ENCODE results near the gene NR4A1. TPM values are rescaled to one million over a fixed set of nuclear protein-coding genes. Genes with fewer than 3 reads are reported as not detected.

Gene NR4A1
- total and polyA plus RNA-seq, 2 of the 13 experiments (the other 11 are each of a cell fraction or from before 2014, with no cell fraction given): 5.7 to 15.2 TPM

GRCh38 chr12:52011602-52012214 is 39.5 kb upstream of the NR4A1 start (continued):
- TF ChIP-seq CEBPB (IDR thresholded peaks at IDR 0.05; ENCODE audit: borderline replicate concordance, low read depth, low read length): peak; percentile 65; the same call in 1 of the 2 replicates
- no peak for TF ChIP-seq ZSCAN9 (CRISPR knock-in tag; IDR thresholded peaks at IDR 0.05; ENCODE audit: borderline replicate concordance)
- TF ChIP-seq ZNF564 (CRISPR knock-in tag; IDR thresholded peaks at IDR 0.05): peak; percentile 94
- TF ChIP-seq MZF1 (CRISPR knock-in tag; IDR thresholded peaks at IDR 0.05; ENCODE audit: borderline replicate concordance): no peak
- TF ChIP-seq ZNF12 (CRISPR knock-in tag; IDR thresholded peaks at IDR 0.05): no peak
- no peak for TF ChIP-seq FOSL1 (CRISPR knock-in tag; IDR thresholded peaks at IDR 0.05; ENCODE audit: borderline replicate concordance)
- TF ChIP-seq BCL6 (CRISPR knock-in tag; IDR thresholded peaks at IDR 0.05): 0 out of 2 replicates have a peak, but pooled peaks have one; percentile 15
- 0 out of 2 replicates have a peak, but pooled peaks have one; percentile 29 for TF ChIP-seq NCOA2 (CRISPR knock-in tag; IDR thresholded peaks at IDR 0.05)
- peak; percentile 88 for TF ChIP-seq ELF3 (CRISPR knock-in tag; IDR thresholded peaks at IDR 0.05)

GRCh38 chr12:52013626-52014310 is 37.5 kb upstream of the NR4A1 start:
- intact Hi-C loops (cut with micrococcal nuclease; ENCODE audit: unreplicated experiment) (no loop called here), in situ Hi-C loops (cut with HindIII; ENCODE audit: extremely low pct_ligation_motif_present, low pct_unique_long_range_greater_than_20kb) (no loop called here)
- CTCF ChIA-PET (ENCODE audit: low intra/inter-chr PET ratio, low total read pairs): no interaction called here
- no peaks in the 10 kb centered on the region for H3K27me3 ChIP-seq (ENCODE audit: control insufficient read depth in 1 of 2, insufficient read depth in 2 of 2, low read length in 2 of 2)
- no peak overlapping the region for H3K4me3 ChIP-seq (replicated peaks in 1 of 3; ENCODE audit: insufficient read depth in 1 of 3, low read depth in 2 of 3, low read length in 3 of 3)
- H3K36me3 ChIP-seq (replicated peaks in 1 of 2; ENCODE audit: control insufficient read depth in 1 of 2, insufficient read depth in 2 of 2, low read length in 2 of 2): peaks cover 4 to 6% of the 10 kb centered on the region in 2 experiments; a peak in 2 of 5 replicates
- ATAC-seq (no peak), FAIRE-seq (no peak), DNase-seq (ENCODE audit: low spot score) (no peak)
- no peaks in the 10 kb centered on the region for H3K9me3 ChIP-seq (ENCODE audit: low read length)
- H2AFZ ChIP-seq (ENCODE audit: low read length): no peak overlapping the region
- H4K20me1 ChIP-seq (ENCODE audit: insufficient read depth, low read length): no peaks in the 10 kb centered on the region
- BruUV-seq (replicated peaks): no TSS peak
- 95% methylated on average over 12 of the region's 16 CpGs for WGBS (ENCODE audit: low lambda C conversion rate)
- POLR2A ChIA-PET: no interaction called here
- H3K4me2 ChIP-seq (ENCODE audit: low read depth, low read length): no peak overlapping the region
- TF ChIP-seq ETV6 (CRISPR knock-in tag; conservative IDR thresholded peaks at IDR 0.05) (no peak), ZFP36L2 (CRISPR knock-in tag; IDR thresholded peaks at IDR 0.05) (no peak), ZSCAN21 (CRISPR knock-in tag; IDR thresholded peaks at IDR 0.05; ENCODE audit: borderline replicate concordance) (no peak), ZNF329 (CRISPR knock-in tag; IDR thresholded peaks at IDR 0.05; ENCODE audit: low read depth) (no peak), SALL1 (CRISPR knock-in tag; IDR thresholded peaks at IDR 0.05) (no peak), ERF (CRISPR knock-in tag; IDR thresholded peaks at IDR 0.05) (no peak), PCBP1 (IDR thresholded peaks at IDR 0.05; ENCODE audit: borderline replicate concordance, low read depth, low read length) (no peak), ZBTB2 (CRISPR knock-in tag; IDR thresholded peaks at IDR 0.05; ENCODE audit: low read depth) (no peak), ELF4 (CRISPR knock-in tag; IDR thresholded peaks at IDR 0.05; ENCODE audit: borderline replicate concordance) (no peak), ZNF264 (CRISPR knock-in tag; IDR thresholded peaks at IDR 0.05) (no peak), ZBTB7B (CRISPR knock-in tag; IDR thresholded peaks at IDR 0.05) (no peak), PLRG1 (conservative IDR thresholded peaks at IDR 0.05) (no peak)
- no peaks in the 10 kb centered on the region for H3K79me2 ChIP-seq (ENCODE audit: insufficient read depth, low read length)
- H3K9ac ChIP-seq (ENCODE audit: insufficient read depth, low read depth, low read length): no peak overlapping the region
- H3K27ac ChIP-seq (ENCODE audit: extremely low read length, insufficient read depth, low read length): no peak overlapping the region
- H3K4me1 ChIP-seq (ENCODE audit: insufficient read depth, low read length): peaks cover 47% of the 10 kb centered on the region

Measured in HepG2 (cell line).